ENCODE measurements around the gene LYPLA2.
A peak's percentile ranks its signal among the peaks of the same experiment; 100 is the strongest.

DNA sequence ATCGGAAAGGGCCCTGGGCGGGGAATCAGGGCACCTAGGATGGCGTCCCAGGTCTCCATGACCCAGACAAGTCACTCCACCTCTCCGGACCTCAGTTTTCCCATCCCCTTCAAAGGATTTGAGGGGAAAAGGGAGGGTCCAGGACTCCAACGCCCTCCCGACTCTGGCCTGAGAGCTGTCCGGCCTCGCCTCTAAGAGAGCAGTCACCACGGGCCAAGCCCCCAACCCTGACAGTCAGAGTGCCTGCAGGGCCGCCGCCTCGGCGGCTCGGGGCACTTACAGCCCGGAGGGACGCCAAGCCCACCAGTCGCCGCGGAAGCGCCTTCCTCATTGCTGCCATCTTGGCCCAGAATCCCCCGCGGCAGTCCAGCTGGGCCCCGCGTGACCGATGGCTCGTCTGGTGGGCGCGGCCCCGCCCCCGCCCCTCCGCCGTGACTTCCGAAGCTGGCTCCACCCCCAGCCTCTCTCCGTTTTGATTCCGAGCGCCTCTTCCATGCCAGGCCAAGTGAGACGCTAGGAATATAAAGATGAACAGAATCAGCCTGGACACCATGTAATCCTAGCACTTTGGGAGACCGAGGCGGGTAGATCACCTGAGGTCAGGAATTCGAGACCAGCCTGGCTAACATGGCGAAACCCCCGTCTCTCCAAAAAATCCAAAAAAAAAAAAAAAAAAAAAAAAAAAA is 34.3 kb downstream of the LYPLA2 start, which contains the start of gene HMGCL:
- peak; percentile 98 for TF ChIP-seq POLR2A (IDR thresholded peaks at IDR 0.05; ENCODE audit: low read depth, low read length)
- peak; percentile 91 for TF ChIP-seq POLR2AphosphoS5 (IDR thresholded peaks at IDR 0.05; ENCODE audit: low read depth, low read length)
- peak; percentile 99 for TF ChIP-seq TAF1 (IDR thresholded peaks at IDR 0.05; ENCODE audit: low read depth, low read length)
- TF ChIP-seq PAX5 (IDR thresholded peaks at IDR 0.05; ENCODE audit: insufficient read depth, low read length, severe bottlenecking) = no peak
